Pancreas (tissue), 10 donors: ENCODE data around the gene SLC24A4. TPM values are rescaled to one million over a fixed set of nuclear protein-coding genes. Genes with fewer than 3 reads are reported as not detected.
A peak's percentile ranks its signal among the peaks of the same experiment; 100 is the strongest.

Source experiments
- ATAC-seq, 4 donors: fragments of 200-7000 bp; cut with Tn5 transposase; one replicate each; pipeline versions ENCODE4 v1.8.0 to v1.9.1; 2020; ENCODE audit warnings: mild to moderate bottlenecking in 4 of 4, moderate library complexity in 4 of 4
- DNase-seq, 6 donors: peaks; one replicate each; pipeline ENCODE4 v3.0.0-alpha.2; 2020
- FAIRE-seq: peaks from 2 replicates; lab custom pipeline; 2012; peaks lifted over from hg19 to GRCh38; lab: Jason Lieb, UNC
- H3K27ac ChIP-seq, 4 donors: fragments of 200-600 bp; sonication (generic); 1 replicate in 3 of 4; 2 replicates in 1 of 4; pipeline versions ENCODE4 v1.5.0 to v1.8.0; 2020
- H3K27me3 ChIP-seq, 4 donors: fragments of 200-600 bp; one replicate each; pipeline ENCODE4 v1.8.0; 2021
- H3K36me3 ChIP-seq, 3 donors: fragments of 200-600 bp; sonication (generic) in 1 of 3; one replicate each; pipeline versions ENCODE4 v1.5.0 to v1.8.0; 2020 to 2021
- H3K4me1 ChIP-seq, 3 donors: fragments of 200-600 bp; one replicate each; pipeline ENCODE4 v1.8.0; 2021
- H3K4me3 ChIP-seq, 4 donors: fragments of 200-600 bp; sonication (generic) in 2 of 4; one replicate each; pipeline versions ENCODE4 v1.5.0 to v1.8.0; 2020 to 2021
- H3K9me3 ChIP-seq, 4 donors: fragments of 200-600 bp; one replicate each; pipeline ENCODE4 v1.8.0; 2021
- WGBS, 2 donors: extraction: QIAGEN DNeasy Blood & Tissue Kit; methylation state at CpG; one replicate each; pipeline ENCODE4 v1.1.7; 2013; 5-methylcytosine and 5-hydroxymethylcytosine counted together
- intact Hi-C, 3 donors: fragments of 100-400 bp; cut with DNase I; formaldehyde crosslinking; loops; one replicate each; pipeline versions ENCODE4 v1.11.1 to v1.14.2; 2022
- polyA plus RNA-seq, 2 donors: library from polyadenylated mRNA; stranded (reverse); fragments of 200-250 nt; gene quantifications; one replicate each; pipeline ENCODE4 v1.2.3, GENCODE V29; 2013
- total RNA-seq, 6 donors: library from RNA; stranded (reverse); fragmentation: NEBNext Ultra II Directional in 4 of 6; extraction: Animal tissue kit (Norgen Biotek cat#: 25700) in 4 of 6; gene quantifications; one replicate each; pipeline versions ENCODE4 v1.2.1 to v1.2.4, GENCODE V29; 2021 to 2023
- TF ChIP-seq, protein P1 (sequence below), 4 donors: fragments of 200-600 bp; sonication (generic) in 3 of 4; IDR thresholded peaks; one replicate each; pipeline versions ENCODE4 v1.5.0 to v1.8.0; 2021; ENCODE audit warnings: antibody characterized with exemption in 4 of 4
- donor health status: healthy with polysubstance abuse.
- donor health status: DM: no; HTN: no; CAD: no; lungs with moderate emphysema.
- donor health status: DM: no; HTN: no; CAD: no.
- donor health status: control.
- donor health status: control.
- donor health status: Bipolar disorder and iron deficiency.
- donor health status: DM: yes; HTN: yes; CAD: no.
- donor health status: DM: no; HTN: no; CAD: no.
- donor health status: DM: no; HTN: no; CAD: no.
- donor health status: DM: yes; HTN: yes; CAD: no.

The SLC24A4 gene
- total and polyA plus RNA-seq, 8 donors: 0.04 to 0.14 (median 0.07) TPM

DNA sequence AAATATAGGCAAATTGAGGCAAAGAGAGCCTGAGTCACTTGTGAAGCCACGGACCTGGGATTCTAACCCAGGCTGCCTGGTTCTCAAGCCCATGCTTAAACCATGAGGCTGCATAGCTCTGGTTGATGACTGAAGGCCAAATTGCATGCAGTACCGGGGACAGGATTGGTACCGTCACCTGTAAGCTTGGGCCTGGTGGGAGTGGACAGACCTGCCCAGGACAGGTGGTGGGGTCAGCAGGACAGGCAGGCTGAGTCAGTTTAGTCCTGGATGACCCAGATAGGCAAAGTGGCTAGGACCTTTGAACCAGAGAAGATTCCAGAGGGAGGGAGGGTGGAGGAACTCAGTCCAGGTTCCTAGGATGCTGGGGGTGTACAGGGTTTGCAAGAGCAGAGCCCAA is 216.5 kb downstream of the SLC24A4 start:
- H3K4me3 ChIP-seq: no peak overlapping the region
- TF ChIP-seq, protein P1, sequence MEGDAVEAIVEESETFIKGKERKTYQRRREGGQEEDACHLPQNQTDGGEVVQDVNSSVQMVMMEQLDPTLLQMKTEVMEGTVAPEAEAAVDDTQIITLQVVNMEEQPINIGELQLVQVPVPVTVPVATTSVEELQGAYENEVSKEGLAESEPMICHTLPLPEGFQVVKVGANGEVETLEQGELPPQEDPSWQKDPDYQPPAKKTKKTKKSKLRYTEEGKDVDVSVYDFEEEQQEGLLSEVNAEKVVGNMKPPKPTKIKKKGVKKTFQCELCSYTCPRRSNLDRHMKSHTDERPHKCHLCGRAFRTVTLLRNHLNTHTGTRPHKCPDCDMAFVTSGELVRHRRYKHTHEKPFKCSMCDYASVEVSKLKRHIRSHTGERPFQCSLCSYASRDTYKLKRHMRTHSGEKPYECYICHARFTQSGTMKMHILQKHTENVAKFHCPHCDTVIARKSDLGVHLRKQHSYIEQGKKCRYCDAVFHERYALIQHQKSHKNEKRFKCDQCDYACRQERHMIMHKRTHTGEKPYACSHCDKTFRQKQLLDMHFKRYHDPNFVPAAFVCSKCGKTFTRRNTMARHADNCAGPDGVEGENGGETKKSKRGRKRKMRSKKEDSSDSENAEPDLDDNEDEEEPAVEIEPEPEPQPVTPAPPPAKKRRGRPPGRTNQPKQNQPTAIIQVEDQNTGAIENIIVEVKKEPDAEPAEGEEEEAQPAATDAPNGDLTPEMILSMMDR (IDR thresholded peaks at IDR 0.05): no peak
- 90 to 93% methylated on average over 3 of the region's 3 CpGs for WGBS, 2 donors
- no peaks in the 10 kb centered on the region for H3K36me3 ChIP-seq
- intact Hi-C loops: no loop called here
- no peaks in the 10 kb centered on the region for H3K27me3 ChIP-seq
- DNase-seq: no peak
- H3K4me1 ChIP-seq: no peaks in the 10 kb centered on the region
- FAIRE-seq: no peak
- peak overlapping the region in 2 of 4 donors; percentile 37 to 55 for H3K27ac ChIP-seq
- ATAC-seq: no peak
- no peaks in the 10 kb centered on the region for H3K9me3 ChIP-seq

DNA sequence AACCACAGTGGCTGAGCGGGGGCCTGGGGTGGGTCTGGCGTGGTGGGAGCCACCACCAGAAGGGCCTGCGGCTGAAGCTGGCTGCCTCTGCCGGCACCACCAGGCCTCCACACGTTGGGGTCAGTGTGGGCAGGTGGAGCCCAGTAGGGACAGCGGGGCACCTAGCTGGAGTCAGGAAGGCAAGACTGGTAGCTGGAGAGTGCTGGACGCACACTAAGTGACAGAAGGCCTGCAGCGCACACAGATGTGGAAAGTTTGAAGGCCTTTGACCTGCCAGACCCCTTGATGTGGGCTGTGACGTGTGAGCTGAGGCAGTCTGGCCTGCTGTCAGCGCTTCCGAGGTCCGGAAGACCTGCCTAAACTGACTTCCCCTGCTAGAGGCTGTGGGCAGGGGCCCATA is 216.9 kb downstream of the SLC24A4 start:
- no peaks in the 10 kb centered on the region for H3K27me3 ChIP-seq
- H3K4me3 ChIP-seq: no peak overlapping the region
- TF ChIP-seq, protein P1 (IDR thresholded peaks at IDR 0.05): no peak
- FAIRE-seq (no peak), ATAC-seq (peak in 3 of 4 donors; percentile 22 to 50 (median 28)), DNase-seq (no peak)
- WGBS, 2 donors: 79 to 83% methylated on average over 12 of the region's 12 CpGs
- H3K27ac ChIP-seq: peak overlapping the region in 2 of 4 donors; percentile 37 to 55
- H3K36me3 ChIP-seq: no peaks in the 10 kb centered on the region
- no peaks in the 10 kb centered on the region for H3K4me1 ChIP-seq
- intact Hi-C loops: no loop called here
- H3K9me3 ChIP-seq: no peaks in the 10 kb centered on the region

DNA sequence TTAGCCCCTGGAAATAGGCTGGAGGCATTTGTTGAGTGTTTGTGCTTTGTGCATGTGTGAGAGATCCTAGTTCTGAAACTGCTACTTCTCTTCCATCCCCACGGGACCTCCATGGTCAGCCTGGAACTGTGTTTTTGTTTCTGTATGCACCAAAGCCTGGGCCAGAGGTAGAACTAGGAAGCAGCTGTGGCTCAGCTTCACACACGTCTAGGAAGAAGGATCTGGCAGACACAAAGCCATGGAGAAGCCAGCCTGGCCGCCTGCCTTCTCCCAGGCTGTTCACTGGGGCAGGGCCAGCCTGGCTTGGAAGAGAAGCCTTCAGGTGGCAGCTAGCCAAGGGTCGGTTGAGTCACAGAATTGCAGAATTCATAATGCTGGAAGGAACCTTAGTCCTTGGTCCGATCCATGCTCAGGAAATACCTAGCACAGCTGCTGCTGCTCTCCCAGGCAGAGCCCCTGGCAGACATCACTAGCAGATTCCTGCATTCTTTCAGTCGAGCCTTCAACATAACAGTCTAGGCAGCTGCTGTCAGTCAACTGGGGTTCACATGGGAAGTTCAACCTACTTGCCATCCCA is 217.6 kb downstream of the SLC24A4 start:
- peak overlapping the region in 2 of 4 donors; percentile 37 to 55 for H3K27ac ChIP-seq
- peak in 5 of 6 donors; percentile 60 to 85 (median 73) for DNase-seq

DNA sequence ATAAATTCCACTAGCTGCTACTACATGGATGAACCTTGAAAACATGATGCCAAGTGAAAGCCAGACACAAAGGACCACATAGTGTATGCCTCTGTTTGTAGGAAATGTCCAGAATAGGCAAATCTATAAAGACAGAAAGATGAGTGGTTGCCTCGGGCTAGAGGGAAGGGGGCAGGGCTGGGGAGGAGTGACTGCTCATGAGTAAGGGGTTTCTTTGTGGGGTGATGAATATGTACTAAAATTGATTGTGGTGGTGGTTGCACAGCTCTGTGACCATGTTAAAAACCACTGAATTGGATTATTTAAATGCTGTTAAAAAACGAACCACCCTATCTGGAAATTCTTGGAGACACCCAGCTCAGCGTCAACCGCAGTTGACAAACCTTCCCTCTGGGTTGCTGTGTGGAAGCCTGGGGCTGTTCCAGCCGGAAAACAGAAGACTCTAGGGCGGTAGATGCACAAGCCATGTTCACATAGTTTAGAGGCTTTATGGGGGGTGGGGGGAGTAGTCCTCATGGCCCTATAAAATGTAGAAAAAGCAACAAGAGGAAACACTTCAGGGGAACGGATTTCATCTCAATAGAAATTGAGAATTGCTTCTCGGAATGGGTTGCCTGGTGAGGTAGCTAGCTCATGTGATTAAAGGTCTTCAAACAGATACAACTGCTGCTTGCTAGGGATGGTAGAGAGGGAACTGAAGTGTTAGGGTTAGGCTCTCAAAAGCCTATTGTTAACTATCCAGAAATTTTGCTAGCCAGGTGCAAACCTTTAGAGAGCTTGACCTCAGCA is 220.0 kb downstream of the SLC24A4 start:
- Histone ChIP-seq H3K27ac (no peak overlapping the region), H3K4me3 (no peak overlapping the region), H3K27me3 (no peaks in the 10 kb centered on the region), H3K9me3 (no peaks in the 10 kb centered on the region), H3K36me3 (no peaks in the 10 kb centered on the region), H3K4me1 (no peaks in the 10 kb centered on the region)
- intact Hi-C loops: no loop called here
- 60 to 71% methylated on average over 8 of the region's 8 CpGs for WGBS, 2 donors
- no peak for FAIRE-seq
- no peak for DNase-seq
- no peak for ATAC-seq
- TF ChIP-seq, protein P1 (IDR thresholded peaks at IDR 0.05): no peak

More for the DNA sequence above, 217.6 kb downstream of the SLC24A4 start:
- H3K4me3 ChIP-seq: no peak overlapping the region
- WGBS, 2 donors: 15 to 19% methylated on average over 6 of the region's 6 CpGs
- no peaks in the 10 kb centered on the region for H3K36me3 ChIP-seq
- intact Hi-C loops: no loop called here
- TF ChIP-seq, protein P1 (IDR thresholded peaks at IDR 0.05): no peak
- H3K9me3 ChIP-seq: no peaks in the 10 kb centered on the region
- ATAC-seq: peak; percentile 71 to 87 (median 86)
- no peaks in the 10 kb centered on the region for H3K27me3 ChIP-seq
- no peaks in the 10 kb centered on the region for H3K4me1 ChIP-seq
- peak; percentile 75 for FAIRE-seq
